Lower leg skin (tissue), 4 donors: ENCODE measurements around the gene MEI1. TPM values are rescaled to one million over a fixed set of nuclear protein-coding genes. Genes with fewer than 3 reads are reported as not detected.

Source experiments
- DNase-seq, 2 donors: peaks; one replicate each; pipeline ENCODE4 v3.0.0-alpha.2; 2019; ENCODE audit warnings: low spot score in 2 of 2
- H3K4me3 ChIP-seq: fragments of 200-600 bp; sonication (generic); 2 replicates; pipeline ENCODE4 v1.5.1; 2017; ENCODE audit warnings: mild to moderate bottlenecking, low read depth; ENCODE audit not compliant: poor library complexity, severe bottlenecking
- POLR2A ChIP-seq, 2 donors: fragments of 450-650 bp; IDR thresholded peaks; one replicate each; pipeline ENCODE4 v1.6.1; 2016 to 2017; ENCODE audit warnings: antibody characterized with exemption in 2 of 2, mild to moderate bottlenecking in 1 of 2, moderate library complexity in 1 of 2
- WGBS, 2 donors: methylation state at CpG; one replicate each; pipeline ENCODE4 v1.1.5; 2018; 5-methylcytosine and 5-hydroxymethylcytosine counted together
- intact Hi-C: fragments of 100-400 bp; cut with DNase I; formaldehyde crosslinking; loops from one replicate; pipeline ENCODE4 v1.15.0; 2023; ENCODE audit warnings: low total_unique reads
- total RNA-seq, 4 donors: library from RNA; depleted of rRNA; stranded (reverse); fragments of >200 nt; gene quantifications; one replicate each; pipeline ENCODE4 v1.1.0, GENCODE V29; 2016
- TF ChIP-seq, protein P1 (sequence below), 3 donors: fragments of 450-650 bp; IDR thresholded peaks; one replicate each; pipeline ENCODE4 v1.5.1; 2016; ENCODE audit warnings: antibody characterized with exemption in 3 of 3, mild to moderate bottlenecking in 3 of 3, moderate library complexity in 2 of 3

Gene MEI1
- total RNA-seq, 4 donors from 2014 or later, result 1.2 to 2.1 TPM; not detected in 2

DNA sequence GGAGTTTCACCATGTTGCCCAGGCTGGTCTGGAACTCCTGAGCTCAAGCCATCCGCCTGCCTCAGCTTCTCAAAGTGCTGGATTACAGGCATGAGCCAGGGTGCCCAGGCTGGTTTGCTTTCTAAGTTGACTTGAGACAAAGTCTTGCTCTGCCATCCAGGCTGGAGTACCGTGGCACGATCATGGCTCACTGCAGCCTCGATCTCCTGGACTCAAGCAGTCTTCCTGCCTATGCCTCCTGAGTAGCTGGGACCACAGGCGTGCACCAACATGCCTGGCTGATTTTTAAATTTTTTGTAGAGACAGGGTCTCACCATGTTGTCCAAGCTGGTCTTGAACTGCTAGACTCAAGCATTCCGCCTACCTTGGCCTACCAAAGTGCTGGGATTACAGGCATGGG lies 41.6 kb upstream of the MEI1 start:
- H3K4me3 ChIP-seq, result no peak overlapping the region
- 96 to 98% methylated on average over 6 of the region's 6 CpGs for WGBS, 2 donors
- DNase-seq, result peak in 1 of 2 donors; percentile 36
- TF ChIP-seq, protein P1, sequence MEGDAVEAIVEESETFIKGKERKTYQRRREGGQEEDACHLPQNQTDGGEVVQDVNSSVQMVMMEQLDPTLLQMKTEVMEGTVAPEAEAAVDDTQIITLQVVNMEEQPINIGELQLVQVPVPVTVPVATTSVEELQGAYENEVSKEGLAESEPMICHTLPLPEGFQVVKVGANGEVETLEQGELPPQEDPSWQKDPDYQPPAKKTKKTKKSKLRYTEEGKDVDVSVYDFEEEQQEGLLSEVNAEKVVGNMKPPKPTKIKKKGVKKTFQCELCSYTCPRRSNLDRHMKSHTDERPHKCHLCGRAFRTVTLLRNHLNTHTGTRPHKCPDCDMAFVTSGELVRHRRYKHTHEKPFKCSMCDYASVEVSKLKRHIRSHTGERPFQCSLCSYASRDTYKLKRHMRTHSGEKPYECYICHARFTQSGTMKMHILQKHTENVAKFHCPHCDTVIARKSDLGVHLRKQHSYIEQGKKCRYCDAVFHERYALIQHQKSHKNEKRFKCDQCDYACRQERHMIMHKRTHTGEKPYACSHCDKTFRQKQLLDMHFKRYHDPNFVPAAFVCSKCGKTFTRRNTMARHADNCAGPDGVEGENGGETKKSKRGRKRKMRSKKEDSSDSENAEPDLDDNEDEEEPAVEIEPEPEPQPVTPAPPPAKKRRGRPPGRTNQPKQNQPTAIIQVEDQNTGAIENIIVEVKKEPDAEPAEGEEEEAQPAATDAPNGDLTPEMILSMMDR (IDR thresholded peaks at IDR 0.05), result no peak
- TF ChIP-seq POLR2A (IDR thresholded peaks at IDR 0.05), result no peak
- intact Hi-C loops, result no loop called here

GRCh38 chr22:41658869-41659268 lies 40.4 kb upstream of the MEI1 start:
- intact Hi-C loops, result no loop called here
- WGBS, 2 donors, result 90 to 93% methylated on average over 17 of the region's 17 CpGs
- peak in 1 of 2 donors; percentile 61 for DNase-seq
- no peak overlapping the region for H3K4me3 ChIP-seq
- no peak for TF ChIP-seq POLR2A (IDR thresholded peaks at IDR 0.05)
- TF ChIP-seq, protein P1 (IDR thresholded peaks at IDR 0.05), result no peak

DNA sequence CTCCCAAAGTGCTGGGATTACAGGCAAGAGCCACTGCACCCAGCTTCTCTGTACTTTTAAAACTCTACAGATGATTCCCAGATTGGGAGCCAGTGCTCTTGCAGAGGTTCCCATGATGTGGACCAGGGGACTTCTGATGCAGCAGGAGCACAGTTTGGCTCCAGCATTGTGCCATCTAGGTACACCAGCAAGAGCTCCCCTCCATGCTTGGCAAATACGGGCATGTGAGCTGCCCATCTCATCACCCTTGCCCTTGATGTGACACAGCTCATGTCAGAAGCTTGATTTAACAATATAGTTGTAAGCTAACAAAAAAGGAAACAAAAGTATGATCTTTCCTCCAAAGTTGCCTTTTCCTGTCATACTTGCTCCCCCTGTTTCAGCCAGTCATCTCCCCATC lies 39.4 kb upstream of the MEI1 start:
- TF ChIP-seq POLR2A (IDR thresholded peaks at IDR 0.05), result no peak
- TF ChIP-seq, protein P1 (IDR thresholded peaks at IDR 0.05), result no peak
- intact Hi-C loops, result no loop called here
- 89 to 96% methylated on average over 1 of the region's 1 CpG for WGBS, 2 donors
- DNase-seq, result peak in 1 of 2 donors; percentile 42
- H3K4me3 ChIP-seq, result no peak overlapping the region

DNA sequence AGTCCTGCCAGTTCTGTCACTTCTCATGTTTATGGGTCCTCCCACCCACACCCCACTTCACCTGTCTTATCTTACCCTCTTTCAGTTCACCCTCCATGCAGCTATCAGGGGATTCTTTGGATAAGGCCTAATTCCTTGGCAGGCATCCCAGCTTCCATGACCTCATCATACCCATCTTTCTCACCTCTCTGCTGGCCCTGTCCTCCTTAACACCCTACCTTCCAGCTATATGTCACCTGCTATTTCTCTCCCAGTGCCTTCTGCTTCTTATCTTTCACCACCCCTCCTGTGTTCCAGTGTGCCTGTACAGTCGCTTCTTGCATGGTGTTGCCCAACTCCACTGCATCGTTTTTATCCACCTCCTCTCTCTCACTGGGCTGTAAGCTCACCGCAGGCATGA lies 38.9 kb upstream of the MEI1 start:
- WGBS, 2 donors, result 86 to 89% methylated on average over 3 of the region's 3 CpGs
- no peak overlapping the region for H3K4me3 ChIP-seq
- no peak for TF ChIP-seq POLR2A (IDR thresholded peaks at IDR 0.05)
- TF ChIP-seq, protein P1 (IDR thresholded peaks at IDR 0.05), result no peak
- intact Hi-C loops, result no loop called here
- peak in 1 of 2 donors; percentile 37 for DNase-seq

- intact Hi-C loops, result no loop called here
These were observed 38.2 kb upstream of the MEI1 start for GRCh38 chr22:41661088-41661487.

More at GRCh38 chr22:41661088-41661487, 38.2 kb upstream of the MEI1 start:
- peak in 1 of 2 donors; percentile 20 for DNase-seq
- H3K4me3 ChIP-seq, result no peak overlapping the region
- 94 to 97% methylated on average over 3 of the region's 3 CpGs for WGBS, 2 donors
- no peak for TF ChIP-seq POLR2A (IDR thresholded peaks at IDR 0.05)
- TF ChIP-seq, protein P1 (IDR thresholded peaks at IDR 0.05), result no peak
